HCT116 (cell line): ENCODE measurements around the gene DHX34.
"Not testable (repeated sequence)": the region's sequence is repeated elsewhere in the genome, so short reads cannot be mapped to it uniquely, and the experiment has no call there.

Source experiments
- CBX3 ChIP-seq: IDR thresholded peaks from 2 replicates; pipeline ENCODE4 v1.6.1; 2012; ENCODE audit warnings: low read depth
- POLR2A ChIP-seq: IDR thresholded peaks from 2 replicates; pipeline ENCODE4 v1.7.0; 2011; ENCODE audit warnings: borderline replicate concordance; ENCODE audit not compliant: insufficient read depth, insufficient read length; ENCODE audit errors: extremely low read depth
- POLR2AphosphoS5 ChIP-seq: IDR thresholded peaks from 2 replicates; pipeline ENCODE4 v1.6.1; 2011; ENCODE audit warnings: mild to moderate bottlenecking, low read depth, low read length, moderate library complexity
- RAD21 ChIP-seq: IDR thresholded peaks from 2 replicates; pipeline ENCODE4 v1.6.1; 2012; ENCODE audit warnings: low read depth, mild to moderate bottlenecking
- SIN3A ChIP-seq: IDR thresholded peaks from 2 replicates; pipeline ENCODE4 v1.6.1; 2012; ENCODE audit warnings: low read depth
- TF ChIP-seq, protein P1 (sequence below), 3 experiments: fragments of 200-600 bp in 1 of 3; sonication (generic) in 1 of 3; IDR thresholded peaks in 2 of 3; conservative IDR thresholded peaks in 1 of 3; 2 replicates each; pipeline ENCODE4 v1.5.1; 2012 to 2017; ENCODE audit warnings: low read depth in 2 of 3, low read length in 2 of 3, antibody characterized with exemption in 1 of 3, borderline replicate concordance in 1 of 3, control low read depth in 1 of 3, mild to moderate bottlenecking in 1 of 3, mixed read lengths in 1 of 3, mixed run types in 1 of 3, moderate library complexity in 1 of 3; ENCODE audit not compliant: insufficient read depth in 1 of 3
- TF ChIP-seq, protein P2 (sequence below): IDR thresholded peaks from 2 replicates; pipeline ENCODE4 v1.6.1; 2012; ENCODE audit warnings: low read depth

GRCh38 chr19:47387623-47388022 lies 38.5 kb downstream of the DHX34 start:
- TF ChIP-seq, protein P1, sequence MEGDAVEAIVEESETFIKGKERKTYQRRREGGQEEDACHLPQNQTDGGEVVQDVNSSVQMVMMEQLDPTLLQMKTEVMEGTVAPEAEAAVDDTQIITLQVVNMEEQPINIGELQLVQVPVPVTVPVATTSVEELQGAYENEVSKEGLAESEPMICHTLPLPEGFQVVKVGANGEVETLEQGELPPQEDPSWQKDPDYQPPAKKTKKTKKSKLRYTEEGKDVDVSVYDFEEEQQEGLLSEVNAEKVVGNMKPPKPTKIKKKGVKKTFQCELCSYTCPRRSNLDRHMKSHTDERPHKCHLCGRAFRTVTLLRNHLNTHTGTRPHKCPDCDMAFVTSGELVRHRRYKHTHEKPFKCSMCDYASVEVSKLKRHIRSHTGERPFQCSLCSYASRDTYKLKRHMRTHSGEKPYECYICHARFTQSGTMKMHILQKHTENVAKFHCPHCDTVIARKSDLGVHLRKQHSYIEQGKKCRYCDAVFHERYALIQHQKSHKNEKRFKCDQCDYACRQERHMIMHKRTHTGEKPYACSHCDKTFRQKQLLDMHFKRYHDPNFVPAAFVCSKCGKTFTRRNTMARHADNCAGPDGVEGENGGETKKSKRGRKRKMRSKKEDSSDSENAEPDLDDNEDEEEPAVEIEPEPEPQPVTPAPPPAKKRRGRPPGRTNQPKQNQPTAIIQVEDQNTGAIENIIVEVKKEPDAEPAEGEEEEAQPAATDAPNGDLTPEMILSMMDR (IDR thresholded peaks at IDR 0.05 in 2 of 3, conservative IDR thresholded peaks at IDR 0.05 in 1 of 3; ENCODE audit: borderline replicate concordance in 1 of 3, insufficient read depth in 1 of 3, low read depth in 2 of 3, low read length in 2 of 3): not testable (repeated sequence)
- not testable (repeated sequence) for TF ChIP-seq RAD21, POLR2A, CBX3, SIN3A, POLR2AphosphoS5
- TF ChIP-seq, protein P2, sequence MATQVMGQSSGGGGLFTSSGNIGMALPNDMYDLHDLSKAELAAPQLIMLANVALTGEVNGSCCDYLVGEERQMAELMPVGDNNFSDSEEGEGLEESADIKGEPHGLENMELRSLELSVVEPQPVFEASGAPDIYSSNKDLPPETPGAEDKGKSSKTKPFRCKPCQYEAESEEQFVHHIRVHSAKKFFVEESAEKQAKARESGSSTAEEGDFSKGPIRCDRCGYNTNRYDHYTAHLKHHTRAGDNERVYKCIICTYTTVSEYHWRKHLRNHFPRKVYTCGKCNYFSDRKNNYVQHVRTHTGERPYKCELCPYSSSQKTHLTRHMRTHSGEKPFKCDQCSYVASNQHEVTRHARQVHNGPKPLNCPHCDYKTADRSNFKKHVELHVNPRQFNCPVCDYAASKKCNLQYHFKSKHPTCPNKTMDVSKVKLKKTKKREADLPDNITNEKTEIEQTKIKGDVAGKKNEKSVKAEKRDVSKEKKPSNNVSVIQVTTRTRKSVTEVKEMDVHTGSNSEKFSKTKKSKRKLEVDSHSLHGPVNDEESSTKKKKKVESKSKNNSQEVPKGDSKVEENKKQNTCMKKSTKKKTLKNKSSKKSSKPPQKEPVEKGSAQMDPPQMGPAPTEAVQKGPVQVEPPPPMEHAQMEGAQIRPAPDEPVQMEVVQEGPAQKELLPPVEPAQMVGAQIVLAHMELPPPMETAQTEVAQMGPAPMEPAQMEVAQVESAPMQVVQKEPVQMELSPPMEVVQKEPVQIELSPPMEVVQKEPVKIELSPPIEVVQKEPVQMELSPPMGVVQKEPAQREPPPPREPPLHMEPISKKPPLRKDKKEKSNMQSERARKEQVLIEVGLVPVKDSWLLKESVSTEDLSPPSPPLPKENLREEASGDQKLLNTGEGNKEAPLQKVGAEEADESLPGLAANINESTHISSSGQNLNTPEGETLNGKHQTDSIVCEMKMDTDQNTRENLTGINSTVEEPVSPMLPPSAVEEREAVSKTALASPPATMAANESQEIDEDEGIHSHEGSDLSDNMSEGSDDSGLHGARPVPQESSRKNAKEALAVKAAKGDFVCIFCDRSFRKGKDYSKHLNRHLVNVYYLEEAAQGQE: not testable (repeated sequence)
